Endothelial cell of umbilical vein (primary cell): Measurements from ENCODE around the gene TACR1. TPM values are rescaled to one million over a fixed set of nuclear protein-coding genes. Genes with fewer than 3 reads are reported as not detected.
A peak's percentile ranks its signal among the peaks of the same experiment; 100 is the strongest.

ENCODE experiments used
- BruUV-seq: library from RNA; stranded (reverse); fragments of 400-500 nt; replicated peaks from 2 replicates; lab custom pipeline; 2021; lab: Mats Ljungman, UMichigan
- CTCF ChIA-PET: fragments of 300-600, 350-600 bp; sonication (Branson Sonifier 250); formaldehyde crosslinking; loops from one replicate; lab custom pipeline; 2021; ENCODE audit warnings: antibody characterized with exemption, inconsistent platforms; lab: Charles Lee
- POLR2A ChIA-PET: fragments of 300-600, 350-600 bp; sonication (Branson Sonifier 250); formaldehyde crosslinking; loops from one replicate; lab custom pipeline; 2021; ENCODE audit warnings: antibody characterized with exemption, inconsistent platforms; lab: Charles Lee
- DNase-seq: peaks from one replicate; pipeline ENCODE4 v3.0.0-alpha.2; 2011; ENCODE audit warnings: low read depth, low spot score
- FAIRE-seq: peaks from 2 replicates; lab custom pipeline; 2011; peaks lifted over from hg19 to GRCh38; lab: Jason Lieb, UNC
- H2AFZ ChIP-seq: 2 replicates; pipeline ENCODE4 v1.6.0; 2012; ENCODE audit warnings: low read depth, low read length, control low read depth, inconsistent platforms
- H3K27ac ChIP-seq: 2 replicates; pipeline ENCODE4 v1.5.1; 2011; ENCODE audit warnings: low read depth, mild to moderate bottlenecking, control low read depth, low read length, moderate library complexity; ENCODE audit not compliant: insufficient read depth
- H3K27me3 ChIP-seq, 2 experiments: 2 replicates each; pipeline versions ENCODE4 v1.6.0 to v1.6.1; 2011; ENCODE audit warnings: low read length in 2 of 2, mixed read lengths in 1 of 2; ENCODE audit not compliant: control insufficient read depth in 2 of 2, insufficient read depth in 2 of 2
- H3K36me3 ChIP-seq, 2 experiments: 2 replicates in 1 of 2; 3 replicates in 1 of 2; pipeline ENCODE4 v1.5.1; 2011; ENCODE audit warnings: low read length in 2 of 2, mild to moderate bottlenecking in 1 of 2, moderate library complexity in 1 of 2; ENCODE audit not compliant: control insufficient read depth in 2 of 2, insufficient read depth in 2 of 2; ENCODE audit errors: extremely low read depth in 1 of 2
- H3K4me1 ChIP-seq: 3 replicates; pipeline ENCODE4 v1.5.1; 2011; ENCODE audit warnings: mild to moderate bottlenecking, low read length; ENCODE audit not compliant: control insufficient read depth, insufficient read depth; ENCODE audit errors: extremely low read depth
- H3K4me2 ChIP-seq: 2 replicates; pipeline ENCODE4 v1.6.1; 2011; ENCODE audit warnings: low read length, control low read depth, mixed read lengths; ENCODE audit not compliant: insufficient read depth
- H3K4me3 ChIP-seq, 3 experiments: fragments of 200-600 bp in 1 of 3; sonication (generic), shearing (Covaris generic) in 1 of 3; replicated peaks in 1 of 3; 2 replicates each; pipeline ENCODE4 v1.5.1; 2011 to 2016; ENCODE audit warnings: control low read depth in 3 of 3, low read length in 3 of 3, mild to moderate bottlenecking in 2 of 3, inconsistent platforms in 1 of 3, low read depth in 1 of 3, moderate library complexity in 1 of 3; ENCODE audit not compliant: insufficient read depth in 1 of 3
- H3K79me2 ChIP-seq: 2 replicates; pipeline ENCODE4 v1.6.0; 2012; ENCODE audit warnings: low read length, inconsistent platforms; ENCODE audit not compliant: control insufficient read depth, insufficient read depth
- H3K9ac ChIP-seq: replicated peaks from 2 replicates; pipeline ENCODE3; 2011; ENCODE audit warnings: low read length, control low read depth; ENCODE audit not compliant: insufficient read depth; ENCODE audit errors: extremely low read depth
- H3K9me1 ChIP-seq: replicated peaks from 3 replicates; pipeline ENCODE4 v1.6.0; 2011; ENCODE audit warnings: mild to moderate bottlenecking, low read length; ENCODE audit not compliant: control insufficient read depth, insufficient read depth; ENCODE audit errors: extremely low read depth
- H3K9me3 ChIP-seq: replicated peaks from 2 replicates; pipeline ENCODE4 v1.5.1; 2012; ENCODE audit warnings: low read length, inconsistent platforms; ENCODE audit not compliant: control insufficient read depth, insufficient read depth
- H4K20me1 ChIP-seq: replicated peaks from 2 replicates; pipeline ENCODE3; 2011; ENCODE audit warnings: mild to moderate bottlenecking, low read length; ENCODE audit not compliant: control insufficient read depth, insufficient read depth; ENCODE audit errors: extremely low read depth
- EZH2 ChIP-seq: IDR thresholded peaks from 2 replicates; pipeline ENCODE4 v1.6.1; 2012; ENCODE audit warnings: borderline replicate concordance, low read depth, mild to moderate bottlenecking, moderate library complexity, low read length, inconsistent platforms; ENCODE audit not compliant: severe bottlenecking
- FOS ChIP-seq: IDR thresholded peaks from 2 replicates; pipeline ENCODE4 v1.6.1; 2011; ENCODE audit warnings: mild to moderate bottlenecking, low read length, moderate library complexity, borderline replicate concordance; ENCODE audit not compliant: insufficient read depth
- GATA2 ChIP-seq: IDR thresholded peaks from 2 replicates; pipeline ENCODE4 v1.7.0; 2011; ENCODE audit warnings: low read depth, mild to moderate bottlenecking, moderate library complexity, mixed read lengths, low read length; ENCODE audit not compliant: insufficient read length, insufficient read depth
- JUN ChIP-seq: IDR thresholded peaks from 2 replicates; pipeline ENCODE4 v1.6.1; 2011; ENCODE audit warnings: borderline replicate concordance, low read depth; ENCODE audit not compliant: insufficient read length, insufficient read depth
- MYC ChIP-seq: IDR thresholded peaks from one replicate; pipeline ENCODE4 v1.6.1; 2011; ENCODE audit warnings: mild to moderate bottlenecking, low read depth, low read length
- POLR2A ChIP-seq: IDR thresholded peaks from 2 replicates; pipeline ENCODE4 v1.6.1; 2012; ENCODE audit warnings: low read depth, mild to moderate bottlenecking, control low read depth, low read length
- POLR2AphosphoS5 ChIP-seq: IDR thresholded peaks from 2 replicates; pipeline ENCODE4 v1.6.1; 2012; ENCODE audit warnings: low read depth, mild to moderate bottlenecking, control low read depth, low read length, moderate library complexity; ENCODE audit not compliant: insufficient read depth
- dilution Hi-C: fragments of 300-500 bp; cut with MboI; formaldehyde crosslinking; loops from one replicate; pipeline ENCODE4 v1.15.0; 2019; ENCODE audit warnings: low sequenced_read_pairs; ENCODE audit not compliant: extremely low pct_ligation_motif_present
- intact Hi-C: fragments of 100-400 bp; cut with micrococcal nuclease; formaldehyde crosslinking; loops from one replicate; pipeline ENCODE4 v1.10.0; 2022
- polyA plus RNA-seq, 4 experiments: library from polyadenylated mRNA; depleted of rRNA in 3 of 4; stranded (reverse) in 3 of 4; unstranded in 1 of 4; fragments of >200 nt; gene quantifications; 2 replicates each; pipeline versions ENCODE4 v1.2.1 to v1.2.3, GENCODE V29; 2011 to 2012; ENCODE audit warnings: missing spikeins in 1 of 4
- total RNA-seq: library from RNA; stranded (reverse); gene quantifications from 2 replicates; pipeline ENCODE4 v1.2.3, GENCODE V29; 2021
- TF ChIP-seq, protein P1 (sequence below), 2 donors: IDR thresholded peaks; 1 replicate in 1 of 2; 2 replicates in 1 of 2; pipeline ENCODE4 v1.5.1; 2011; ENCODE audit warnings: low read length in 2 of 2, mild to moderate bottlenecking in 2 of 2, moderate library complexity in 2 of 2, control low read depth in 1 of 2, inconsistent platforms in 1 of 2, low read depth in 1 of 2; ENCODE audit not compliant: insufficient read depth in 1 of 2; ENCODE audit errors: extremely low read depth in 1 of 2
- TF ChIP-seq, protein P2 (sequence below): IDR thresholded peaks from 2 replicates; pipeline ENCODE4 v1.6.1; 2011; ENCODE audit not compliant: insufficient read depth, insufficient read length

The TACR1 gene
- total and polyA plus RNA-seq, 2 donors (not counting 3 experiments of a cell fraction or from before 2014, with no cell fraction given), result not detected

DNA sequence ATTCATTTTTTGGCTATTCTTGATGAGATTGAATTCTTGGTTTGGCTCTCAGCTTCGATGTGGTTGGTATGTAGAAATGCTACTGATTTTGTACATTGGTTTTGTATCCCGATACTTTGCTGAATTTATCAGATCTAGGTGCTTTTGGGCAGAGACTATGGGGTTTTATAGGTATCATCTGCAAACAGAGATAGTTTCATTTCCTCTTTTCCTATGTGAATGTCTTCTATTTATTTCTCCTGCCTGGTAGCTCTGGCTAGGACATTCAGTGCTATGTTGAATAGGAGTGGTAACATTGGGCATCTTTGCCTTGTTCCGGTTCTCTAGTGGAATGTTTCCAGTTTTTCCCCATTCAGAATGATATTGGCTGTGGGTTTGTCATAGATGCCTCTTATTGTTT lies 5.5 kb upstream of the TACR1 start:
- no peak overlapping the region for H3K4me3 ChIP-seq
- no TSS peak for BruUV-seq

More for the DNA sequence above, 5.5 kb upstream of the TACR1 start:
- no peak overlapping the region for H2AFZ ChIP-seq
- FAIRE-seq, result peak; percentile 18
- no peak overlapping the region for H3K27ac ChIP-seq
- H3K9me3 ChIP-seq, result no peaks in the 10 kb centered on the region
- H3K36me3 ChIP-seq, result no peaks in the 10 kb centered on the region
- ChIA-PET CTCF (no interaction called here), POLR2A (no interaction called here)
- H3K9me1 ChIP-seq, result no peaks in the 10 kb centered on the region
- intact Hi-C loops, result no loop called here
- TF ChIP-seq FOS (no peak), POLR2AphosphoS5 (no peak), POLR2A (no peak), JUN (no peak), EZH2 (no peak), GATA2 (no peak), MYC (no peak)
- TF ChIP-seq, protein P1, sequence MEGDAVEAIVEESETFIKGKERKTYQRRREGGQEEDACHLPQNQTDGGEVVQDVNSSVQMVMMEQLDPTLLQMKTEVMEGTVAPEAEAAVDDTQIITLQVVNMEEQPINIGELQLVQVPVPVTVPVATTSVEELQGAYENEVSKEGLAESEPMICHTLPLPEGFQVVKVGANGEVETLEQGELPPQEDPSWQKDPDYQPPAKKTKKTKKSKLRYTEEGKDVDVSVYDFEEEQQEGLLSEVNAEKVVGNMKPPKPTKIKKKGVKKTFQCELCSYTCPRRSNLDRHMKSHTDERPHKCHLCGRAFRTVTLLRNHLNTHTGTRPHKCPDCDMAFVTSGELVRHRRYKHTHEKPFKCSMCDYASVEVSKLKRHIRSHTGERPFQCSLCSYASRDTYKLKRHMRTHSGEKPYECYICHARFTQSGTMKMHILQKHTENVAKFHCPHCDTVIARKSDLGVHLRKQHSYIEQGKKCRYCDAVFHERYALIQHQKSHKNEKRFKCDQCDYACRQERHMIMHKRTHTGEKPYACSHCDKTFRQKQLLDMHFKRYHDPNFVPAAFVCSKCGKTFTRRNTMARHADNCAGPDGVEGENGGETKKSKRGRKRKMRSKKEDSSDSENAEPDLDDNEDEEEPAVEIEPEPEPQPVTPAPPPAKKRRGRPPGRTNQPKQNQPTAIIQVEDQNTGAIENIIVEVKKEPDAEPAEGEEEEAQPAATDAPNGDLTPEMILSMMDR (IDR thresholded peaks at IDR 0.05; ENCODE audit: extremely low read depth in 1 of 2, insufficient read depth in 1 of 2, low read depth in 1 of 2, low read length in 2 of 2), result no peak
- TF ChIP-seq, protein P2, sequence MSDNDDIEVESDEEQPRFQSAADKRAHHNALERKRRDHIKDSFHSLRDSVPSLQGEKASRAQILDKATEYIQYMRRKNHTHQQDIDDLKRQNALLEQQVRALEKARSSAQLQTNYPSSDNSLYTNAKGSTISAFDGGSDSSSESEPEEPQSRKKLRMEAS, result no peak
- dilution Hi-C loops, result no loop called here
- H3K9ac ChIP-seq, result no peak overlapping the region
- H3K4me2 ChIP-seq, result no peak overlapping the region
- no peak for DNase-seq
- H3K27me3 ChIP-seq, result peaks cover 22 to 24% of the 10 kb centered on the region in 2 experiments
- H3K79me2 ChIP-seq, result no peaks in the 10 kb centered on the region
- no peaks in the 10 kb centered on the region for H3K4me1 ChIP-seq
- no peaks in the 10 kb centered on the region for H4K20me1 ChIP-seq
